Measurements from ENCODE around the gene LACC1. TPM values are rescaled to one million over a fixed set of nuclear protein-coding genes. Genes with fewer than 3 reads are reported as not detected.

LACC1 gene
- total RNA-seq, 2 donors from 2014 or later: 2.3 to 9.9 TPM

DNA sequence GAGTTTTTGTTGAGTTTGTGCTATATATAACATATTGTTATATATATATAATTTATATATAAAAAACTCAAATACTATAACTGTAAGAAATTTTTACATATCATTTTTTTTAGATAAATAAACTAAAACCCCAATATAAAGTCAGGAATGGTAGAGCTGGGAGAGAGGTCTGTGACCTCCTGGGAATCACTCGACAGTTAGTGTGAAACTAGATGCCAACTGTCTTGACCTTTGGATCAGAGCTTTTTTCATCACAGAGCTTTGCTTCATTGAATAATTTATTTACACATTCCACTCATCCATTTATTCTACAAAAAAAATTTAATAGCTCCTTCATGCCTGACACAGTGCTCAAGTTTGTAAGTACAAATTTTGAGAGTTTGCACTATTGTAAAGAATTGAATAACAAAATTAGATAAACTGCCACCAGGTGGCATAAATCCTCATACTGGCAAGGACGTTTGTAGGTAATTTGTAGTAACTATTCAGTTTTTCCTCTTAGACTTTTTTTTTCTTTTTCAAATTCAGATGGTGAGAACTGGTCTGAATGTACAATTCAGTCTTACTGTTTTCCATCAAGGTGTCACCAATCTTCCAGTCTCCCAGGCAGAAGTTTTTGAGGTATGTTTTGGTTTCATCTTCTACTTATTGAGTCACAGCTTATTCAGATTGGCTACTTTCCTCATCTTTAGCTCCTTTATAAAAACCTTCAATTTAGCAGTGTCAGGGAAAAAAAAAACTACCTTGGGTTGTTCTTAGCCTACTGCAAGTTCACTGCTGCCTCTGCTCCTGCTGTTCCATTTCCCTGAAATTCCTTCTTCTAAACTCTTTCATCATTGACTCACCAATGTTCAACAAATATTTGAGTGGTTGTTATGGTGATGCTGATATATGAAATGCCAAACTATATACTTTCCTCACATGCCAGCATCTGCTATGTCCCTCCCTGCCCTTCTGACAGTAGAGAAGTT lies 28.7 kb downstream of the LACC1 start:
- H3K36me3 ChIP-seq (replicated peaks in 1 of 2; ENCODE audit: insufficient read depth in 1 of 2, low read depth in 2 of 2): no peaks in the 10 kb centered on the region
- DNase-seq (peak in 2 of 4 donors; percentile 33 to 38), ATAC-seq (peak; percentile 92)
- intact Hi-C loops (cut with DNase I): no loop called here
- H3K4me1 ChIP-seq: peaks cover 14% of the 10 kb centered on the region
- H3K4me3 ChIP-seq: no peak overlapping the region
- no peaks in the 10 kb centered on the region for H3K9me3 ChIP-seq
- TF ChIP-seq POLR2A (IDR thresholded peaks at IDR 0.05): no peak
- TF ChIP-seq, protein P1, sequence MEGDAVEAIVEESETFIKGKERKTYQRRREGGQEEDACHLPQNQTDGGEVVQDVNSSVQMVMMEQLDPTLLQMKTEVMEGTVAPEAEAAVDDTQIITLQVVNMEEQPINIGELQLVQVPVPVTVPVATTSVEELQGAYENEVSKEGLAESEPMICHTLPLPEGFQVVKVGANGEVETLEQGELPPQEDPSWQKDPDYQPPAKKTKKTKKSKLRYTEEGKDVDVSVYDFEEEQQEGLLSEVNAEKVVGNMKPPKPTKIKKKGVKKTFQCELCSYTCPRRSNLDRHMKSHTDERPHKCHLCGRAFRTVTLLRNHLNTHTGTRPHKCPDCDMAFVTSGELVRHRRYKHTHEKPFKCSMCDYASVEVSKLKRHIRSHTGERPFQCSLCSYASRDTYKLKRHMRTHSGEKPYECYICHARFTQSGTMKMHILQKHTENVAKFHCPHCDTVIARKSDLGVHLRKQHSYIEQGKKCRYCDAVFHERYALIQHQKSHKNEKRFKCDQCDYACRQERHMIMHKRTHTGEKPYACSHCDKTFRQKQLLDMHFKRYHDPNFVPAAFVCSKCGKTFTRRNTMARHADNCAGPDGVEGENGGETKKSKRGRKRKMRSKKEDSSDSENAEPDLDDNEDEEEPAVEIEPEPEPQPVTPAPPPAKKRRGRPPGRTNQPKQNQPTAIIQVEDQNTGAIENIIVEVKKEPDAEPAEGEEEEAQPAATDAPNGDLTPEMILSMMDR (IDR thresholded peaks at IDR 0.05): peak; percentile 22 to 61 (median 48)
- peak overlapping the region in 2 of 4 donors; percentile 8 to 34 for H3K27ac ChIP-seq
- WGBS, 2 donors: 13 to 17% methylated on average over 2 of the region's 2 CpGs
- H3K27me3 ChIP-seq: no peaks in the 10 kb centered on the region

DNA sequence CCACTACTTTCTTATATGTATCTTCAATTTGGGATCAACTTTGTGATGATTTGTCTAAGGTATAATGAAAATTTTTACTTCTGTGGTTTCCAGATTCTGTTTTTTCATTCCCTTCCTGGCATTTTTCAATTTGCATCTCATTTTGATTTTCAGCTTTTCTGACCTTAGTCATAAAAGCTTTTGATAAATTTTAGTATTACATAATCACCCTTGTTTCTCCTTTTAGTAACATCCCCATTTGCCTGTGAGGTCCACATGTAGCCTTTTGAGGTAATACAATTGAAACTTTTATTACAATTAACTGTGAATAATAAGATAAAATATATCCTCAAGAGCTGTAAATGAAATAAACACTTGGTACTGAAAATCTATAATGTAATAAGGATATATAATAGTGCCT lies 31.2 kb downstream of the LACC1 start:
- Histone ChIP-seq H3K27me3 (no peaks in the 10 kb centered on the region), H3K36me3 (replicated peaks in 1 of 2; ENCODE audit: insufficient read depth in 1 of 2, low read depth in 2 of 2) (no peaks in the 10 kb centered on the region), H3K4me3 (no peak overlapping the region), H3K9me3 (no peaks in the 10 kb centered on the region), H3K4me1 (peaks cover 14% of the 10 kb centered on the region), H3K27ac (no peak overlapping the region)
- ATAC-seq (no peak), DNase-seq (no peak)
- intact Hi-C loops (cut with DNase I): loop anchor here (10.0 kb wide), 2 partner anchors 134 to 544 kb away; no protein-coding TSS in a partner anchor
- TF ChIP-seq POLR2A (IDR thresholded peaks at IDR 0.05): no peak
- TF ChIP-seq, protein P1 (IDR thresholded peaks at IDR 0.05): no peak

GRCh38 chr13:43911278-43911677 lies 31.6 kb downstream of the LACC1 start:
- intact Hi-C loops (cut with DNase I): loop anchor here (10.0 kb wide), 2 partner anchors 134 to 544 kb away; no protein-coding TSS in a partner anchor
- no peaks in the 10 kb centered on the region for H3K9me3 ChIP-seq
- no peak overlapping the region for H3K4me3 ChIP-seq
- WGBS, 2 donors: 61 to 63% methylated on average over 2 of the region's 2 CpGs
- H3K27me3 ChIP-seq: no peaks in the 10 kb centered on the region
- no peaks in the 10 kb centered on the region for H3K36me3 ChIP-seq (replicated peaks in 1 of 2; ENCODE audit: insufficient read depth in 1 of 2, low read depth in 2 of 2)
- no peak overlapping the region for H3K27ac ChIP-seq
- TF ChIP-seq, protein P1 (IDR thresholded peaks at IDR 0.05): no peak
- no peak for TF ChIP-seq POLR2A (IDR thresholded peaks at IDR 0.05)
- ATAC-seq (no peak), DNase-seq (no peak)
- H3K4me1 ChIP-seq: peaks cover 14% of the 10 kb centered on the region

DNA sequence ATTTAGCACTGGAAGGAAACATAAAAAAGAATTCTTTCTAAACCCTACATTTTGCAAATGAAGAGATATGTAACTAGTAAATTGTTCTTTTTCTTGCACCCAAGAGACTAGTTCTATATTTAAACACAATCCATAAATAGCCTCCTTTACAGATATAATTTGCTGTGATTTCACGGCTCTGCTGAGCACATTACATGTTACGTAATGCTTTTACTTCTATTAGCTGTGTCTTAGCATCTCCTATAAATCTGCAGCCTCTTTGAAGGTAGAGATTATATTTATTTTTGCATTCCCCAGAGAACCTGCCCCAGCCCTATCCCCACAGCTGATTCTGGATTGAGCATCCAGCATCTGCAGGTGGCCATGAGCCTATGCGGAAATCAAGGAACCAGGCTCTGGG lies 32.2 kb downstream of the LACC1 start:
- ATAC-seq: no peak
- intact Hi-C loops (cut with DNase I): loop anchor here (10.0 kb wide), 2 partner anchors 133 to 543 kb away; no protein-coding TSS in a partner anchor
- no peak for DNase-seq
- WGBS, 2 donors: 81 to 94% methylated on average over 2 to 3 of the region's 3 CpGs
- TF ChIP-seq, protein P1 (IDR thresholded peaks at IDR 0.05): no peak
- no peak for TF ChIP-seq POLR2A (IDR thresholded peaks at IDR 0.05)
- Histone ChIP-seq H3K4me3 (no peak overlapping the region), H3K27me3 (no peaks in the 10 kb centered on the region), H3K4me1 (peaks cover 14% of the 10 kb centered on the region), H3K27ac (no peak overlapping the region), H3K36me3 (replicated peaks in 1 of 2; ENCODE audit: insufficient read depth in 1 of 2, low read depth in 2 of 2) (no peaks in the 10 kb centered on the region), H3K9me3 (no peaks in the 10 kb centered on the region)
